Fibroblast of lung (primary cell): ENCODE results near the gene MRPL21.

Source experiments
- EZH2 ChIP-seq: IDR thresholded peaks from 2 replicates; pipeline ENCODE4 v1.5.1; 2012; ENCODE audit warnings: low read length, control low read depth, mild to moderate bottlenecking; ENCODE audit errors: missing control alignments
- TF ChIP-seq, protein P1 (sequence below), 2 donors: IDR thresholded peaks in 1 of 2; conservative IDR thresholded peaks in 1 of 2; 1 replicate in 1 of 2; 2 replicates in 1 of 2; pipeline ENCODE4 v1.5.1; 2011 to 2012; ENCODE audit warnings: low read length in 2 of 2, control low read depth in 1 of 2, inconsistent platforms in 1 of 2, low read depth in 1 of 2, mild to moderate bottlenecking in 1 of 2

DNA sequence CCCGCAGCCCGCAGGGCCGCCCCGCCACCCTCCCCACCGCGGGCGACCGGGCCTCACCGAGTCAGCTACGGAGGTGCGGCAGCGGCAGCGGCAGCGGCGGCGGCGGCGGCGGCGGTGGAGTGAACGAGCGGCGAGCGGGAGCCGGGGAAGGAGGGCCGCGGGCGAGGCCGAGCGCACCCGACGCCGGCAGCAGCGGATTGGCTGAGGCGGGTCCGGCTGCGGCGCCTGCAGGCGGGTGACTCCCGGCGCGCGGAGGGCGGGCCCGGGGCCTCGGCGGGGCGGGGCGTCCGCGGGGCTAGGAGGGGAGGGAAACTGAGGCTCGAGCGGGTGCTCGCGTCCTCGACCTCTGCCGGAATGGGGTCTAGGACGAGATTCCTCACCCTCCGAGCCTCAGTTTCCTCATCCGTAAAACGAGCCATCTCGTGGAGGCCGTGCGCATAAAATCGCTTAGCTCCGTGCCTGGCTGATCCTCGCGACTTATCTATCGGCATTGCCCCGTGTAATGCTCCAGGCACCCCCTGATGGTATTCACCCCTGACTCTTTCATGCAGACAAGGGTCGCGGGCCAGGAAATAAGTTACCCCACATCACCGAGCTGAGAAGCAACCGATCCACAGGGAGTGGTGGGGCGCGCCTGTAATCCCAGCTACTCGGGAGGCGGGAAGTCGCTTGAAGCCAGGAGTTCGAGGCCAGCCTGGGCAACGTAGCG lies 61.8 kb downstream of the MRPL21 start, which contains the start of gene CPT1A:
- TF ChIP-seq, protein P1, sequence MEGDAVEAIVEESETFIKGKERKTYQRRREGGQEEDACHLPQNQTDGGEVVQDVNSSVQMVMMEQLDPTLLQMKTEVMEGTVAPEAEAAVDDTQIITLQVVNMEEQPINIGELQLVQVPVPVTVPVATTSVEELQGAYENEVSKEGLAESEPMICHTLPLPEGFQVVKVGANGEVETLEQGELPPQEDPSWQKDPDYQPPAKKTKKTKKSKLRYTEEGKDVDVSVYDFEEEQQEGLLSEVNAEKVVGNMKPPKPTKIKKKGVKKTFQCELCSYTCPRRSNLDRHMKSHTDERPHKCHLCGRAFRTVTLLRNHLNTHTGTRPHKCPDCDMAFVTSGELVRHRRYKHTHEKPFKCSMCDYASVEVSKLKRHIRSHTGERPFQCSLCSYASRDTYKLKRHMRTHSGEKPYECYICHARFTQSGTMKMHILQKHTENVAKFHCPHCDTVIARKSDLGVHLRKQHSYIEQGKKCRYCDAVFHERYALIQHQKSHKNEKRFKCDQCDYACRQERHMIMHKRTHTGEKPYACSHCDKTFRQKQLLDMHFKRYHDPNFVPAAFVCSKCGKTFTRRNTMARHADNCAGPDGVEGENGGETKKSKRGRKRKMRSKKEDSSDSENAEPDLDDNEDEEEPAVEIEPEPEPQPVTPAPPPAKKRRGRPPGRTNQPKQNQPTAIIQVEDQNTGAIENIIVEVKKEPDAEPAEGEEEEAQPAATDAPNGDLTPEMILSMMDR (conservative IDR thresholded peaks at IDR 0.05 in 1 of 2, IDR thresholded peaks at IDR 0.05 in 1 of 2; ENCODE audit: low read depth in 1 of 2, low read length in 2 of 2): no peak
- no peak for TF ChIP-seq EZH2
